ENCODE measurements around the gene RPA4.
"Not testable (repeated sequence)": the region's sequence is repeated elsewhere in the genome, so short reads cannot be mapped to it uniquely, and the experiment has no call there.

RPA4 gene, protein sequence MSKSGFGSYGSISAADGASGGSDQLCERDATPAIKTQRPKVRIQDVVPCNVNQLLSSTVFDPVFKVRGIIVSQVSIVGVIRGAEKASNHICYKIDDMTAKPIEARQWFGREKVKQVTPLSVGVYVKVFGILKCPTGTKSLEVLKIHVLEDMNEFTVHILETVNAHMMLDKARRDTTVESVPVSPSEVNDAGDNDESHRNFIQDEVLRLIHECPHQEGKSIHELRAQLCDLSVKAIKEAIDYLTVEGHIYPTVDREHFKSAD

GRCh38 chrX:96883608-96884007 lies at the start of gene RPA4:
TSS of gene RPA4 (plus strand) at chrX:96883908. CDS start at chrX:96884311, 403 bp downstream.
- DNase-seq (ENCODE audit: low read depth): no peak

- DNase-seq (ENCODE audit: low read depth): no peak
Observed at GRCh38 chrX:96834137-96834536, 49.6 kb upstream of the RPA4 start.

GRCh38 chrX:96835660-96836289 lies 47.9 kb upstream of the RPA4 start:
- no peak for DNase-seq (ENCODE audit: low read depth)

DNA sequence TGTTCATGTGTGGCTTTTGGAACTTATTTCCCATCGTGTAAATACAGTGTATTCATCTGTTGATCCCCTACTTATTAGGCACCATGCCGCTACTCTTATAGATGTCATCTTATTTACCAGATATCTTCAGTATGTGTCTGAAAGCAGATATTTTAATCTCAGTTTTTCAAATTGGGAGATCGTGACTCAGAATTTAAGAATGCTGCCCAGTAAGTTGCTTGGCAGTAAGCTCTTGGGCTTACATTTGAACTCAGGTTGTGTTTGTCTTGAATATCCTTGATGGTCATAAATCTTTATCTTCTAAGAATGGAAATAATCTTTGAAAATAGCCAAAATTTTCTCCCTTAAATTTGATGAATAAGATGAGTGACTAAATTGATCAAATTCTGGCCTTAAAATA lies 45.9 kb upstream of the RPA4 start:
- DNase-seq (ENCODE audit: low read depth): no peak

GRCh38 chrX:96838537-96838936 lies 45.2 kb upstream of the RPA4 start:
- no peak for DNase-seq (ENCODE audit: low read depth)

DNA sequence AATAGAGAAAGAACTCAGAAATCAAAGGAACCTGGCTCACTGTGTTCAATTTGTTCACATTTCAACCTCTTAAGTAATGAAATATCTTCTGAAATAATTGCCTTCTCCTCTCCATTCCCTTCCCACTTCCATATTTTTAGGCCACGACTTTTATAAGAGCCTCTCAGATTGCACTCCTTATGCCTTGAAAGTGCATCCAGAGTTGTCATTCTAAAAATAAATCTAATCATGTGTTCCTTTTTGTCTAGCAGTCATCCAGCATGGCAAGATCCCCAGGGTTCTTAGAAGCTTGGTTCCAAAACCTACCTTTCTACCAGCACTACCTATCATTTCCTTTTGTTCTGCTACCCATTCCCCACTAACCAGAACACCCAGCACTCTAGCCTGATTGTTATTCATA lies 42.4 kb upstream of the RPA4 start:
- DNase-seq (ENCODE audit: low read depth): no peak

DNA sequence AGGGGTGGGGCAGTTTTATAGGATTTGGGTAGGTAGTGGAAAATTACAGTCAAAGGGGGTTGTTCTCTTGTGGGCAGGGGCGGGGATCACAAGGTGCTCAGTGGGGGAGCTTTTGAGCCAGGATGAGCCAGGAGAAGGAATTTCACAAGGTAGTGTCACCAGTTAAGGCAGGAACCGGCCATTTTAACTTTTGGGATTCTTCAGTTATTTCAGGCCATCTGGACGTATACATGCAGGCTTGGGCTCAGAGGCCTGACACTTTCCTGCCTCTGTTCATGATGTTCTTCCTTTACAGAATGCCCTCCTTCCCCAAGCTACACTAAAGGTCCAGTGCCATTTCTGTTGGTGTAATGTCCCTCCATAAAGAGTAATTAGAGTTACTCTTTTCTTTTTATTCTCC lies 41.8 kb upstream of the RPA4 start:
- not testable (repeated sequence) for DNase-seq (ENCODE audit: low read depth)

DNA sequence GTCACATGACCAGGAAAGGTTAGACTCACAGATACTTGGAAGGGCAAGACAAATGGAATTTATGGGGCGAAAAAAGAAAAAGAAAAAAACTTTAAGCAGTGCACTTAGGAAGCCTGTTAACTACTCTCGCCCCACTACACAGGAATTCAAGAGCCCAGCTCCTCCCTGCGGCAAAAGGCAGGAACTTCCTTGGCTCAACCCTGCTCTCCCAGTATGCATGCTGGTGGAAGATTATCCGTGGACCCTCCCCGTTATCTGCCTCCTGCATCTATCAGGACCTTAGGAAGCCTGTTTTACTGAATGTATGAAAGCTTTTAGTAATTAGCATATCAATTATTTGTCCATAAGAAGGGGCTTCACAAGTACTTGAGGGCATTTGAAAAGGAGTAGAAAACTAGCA lies 40.1 kb upstream of the RPA4 start:
- DNase-seq (ENCODE audit: low read depth): no peak

- no peak for DNase-seq (ENCODE audit: low read depth)
Observed at GRCh38 chrX:96846841-96847240, 36.9 kb upstream of the RPA4 start.

- DNase-seq (ENCODE audit: low read depth): not testable (repeated sequence)
Observed at GRCh38 chrX:96859422-96859821, 24.3 kb upstream of the RPA4 start.

GRCh38 chrX:96861218-96861617 lies 22.5 kb upstream of the RPA4 start:
- no peak for DNase-seq (ENCODE audit: low read depth)

DNA sequence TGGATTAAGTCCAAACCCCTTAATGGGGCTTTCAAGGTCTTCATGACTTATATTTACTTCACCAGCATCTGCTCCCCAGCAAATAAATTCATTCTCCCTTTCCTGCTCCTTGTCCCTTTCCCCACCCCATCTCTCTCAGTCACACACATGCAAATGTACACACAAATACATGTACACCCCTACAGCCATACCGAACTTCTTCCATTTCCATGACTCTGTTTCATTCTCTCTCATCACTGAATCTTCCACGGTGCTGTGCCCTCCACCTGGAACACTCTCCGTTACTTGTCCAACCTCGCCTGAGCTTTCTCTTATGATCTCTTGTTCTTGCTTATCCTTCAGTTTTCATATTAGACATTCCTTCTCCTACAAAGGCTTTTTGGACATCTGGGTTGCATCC lies 22.0 kb upstream of the RPA4 start:
- no peak for DNase-seq (ENCODE audit: low read depth)

- no peak for DNase-seq (ENCODE audit: low read depth)
Observed at GRCh38 chrX:96884027-96884426, 319 bp downstream of the RPA4 start.

DNA sequence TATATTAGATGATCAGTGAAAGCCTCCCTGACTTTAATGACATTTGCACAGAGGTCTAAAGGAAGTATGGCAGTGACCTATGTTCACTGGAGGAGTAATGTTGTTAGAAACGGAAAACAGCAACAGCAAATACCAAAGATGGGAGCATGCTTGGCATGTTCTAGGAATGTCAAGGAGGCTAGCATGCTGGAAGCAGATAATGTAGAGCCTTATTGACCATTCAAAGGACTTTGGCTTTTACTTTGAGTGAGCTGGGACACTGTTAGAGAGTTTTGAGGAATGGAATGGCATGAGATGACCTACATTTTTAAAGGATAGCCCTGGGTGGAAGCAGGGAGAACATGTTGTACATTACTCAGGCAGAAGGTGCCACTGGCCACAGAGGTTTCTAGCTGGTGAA lies 6.0 kb downstream of the RPA4 start:
- DNase-seq (ENCODE audit: low read depth): no peak

DNA sequence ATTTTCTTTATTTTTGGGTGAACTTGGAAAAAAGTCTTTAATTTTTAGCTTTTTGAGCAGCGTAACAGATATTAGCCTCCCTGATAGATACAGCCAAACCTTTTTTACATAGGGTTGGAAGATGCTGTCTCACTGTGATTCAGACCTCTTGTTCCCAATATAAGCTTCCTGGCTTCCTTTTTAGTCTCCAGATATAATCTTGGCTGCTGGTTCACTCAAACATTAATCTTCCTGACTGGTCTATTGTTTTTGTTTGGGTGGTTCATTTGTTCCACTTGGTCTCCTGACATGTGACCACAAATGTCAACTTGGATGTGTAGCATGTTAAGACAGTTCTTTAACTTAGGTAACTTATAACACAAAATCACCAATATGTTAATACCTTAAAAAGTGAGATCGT lies 23.0 kb downstream of the RPA4 start:
- no peak for DNase-seq (ENCODE audit: low read depth)

DNA sequence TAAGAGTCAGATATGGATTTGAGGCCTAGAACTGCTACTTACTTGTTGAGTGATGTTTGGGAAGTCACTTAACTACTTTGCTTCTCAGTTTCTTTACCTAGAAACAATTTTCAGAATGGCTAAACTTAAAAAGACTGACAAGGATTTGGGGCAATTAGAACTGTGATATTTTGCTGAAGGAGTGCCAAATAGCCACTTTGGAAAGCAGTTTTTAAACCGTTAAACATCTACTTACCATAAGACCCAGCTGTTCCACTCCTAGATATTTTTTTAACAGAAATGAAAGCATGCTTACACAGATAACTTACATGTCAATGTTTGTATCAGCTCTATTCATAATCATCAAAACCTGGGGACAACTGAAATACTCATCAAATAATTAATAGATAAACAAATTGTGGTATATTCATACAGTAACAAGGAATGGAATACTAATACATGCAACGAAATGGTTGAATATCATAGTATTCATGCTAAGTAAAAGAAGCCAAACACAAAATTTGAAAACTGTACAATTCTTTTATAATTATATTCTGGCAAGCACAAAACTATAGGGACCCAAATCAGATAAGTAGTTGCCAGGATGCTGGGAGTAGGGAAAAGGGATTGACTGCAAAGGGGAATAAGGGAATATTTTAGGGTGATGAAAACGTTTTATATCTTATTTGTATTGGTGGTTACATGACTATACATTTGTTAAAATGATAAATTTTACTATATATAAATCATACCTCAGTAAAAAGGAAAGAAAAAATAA lies 24.0 kb downstream of the RPA4 start:
- no peak for DNase-seq (ENCODE audit: low read depth)

DNA sequence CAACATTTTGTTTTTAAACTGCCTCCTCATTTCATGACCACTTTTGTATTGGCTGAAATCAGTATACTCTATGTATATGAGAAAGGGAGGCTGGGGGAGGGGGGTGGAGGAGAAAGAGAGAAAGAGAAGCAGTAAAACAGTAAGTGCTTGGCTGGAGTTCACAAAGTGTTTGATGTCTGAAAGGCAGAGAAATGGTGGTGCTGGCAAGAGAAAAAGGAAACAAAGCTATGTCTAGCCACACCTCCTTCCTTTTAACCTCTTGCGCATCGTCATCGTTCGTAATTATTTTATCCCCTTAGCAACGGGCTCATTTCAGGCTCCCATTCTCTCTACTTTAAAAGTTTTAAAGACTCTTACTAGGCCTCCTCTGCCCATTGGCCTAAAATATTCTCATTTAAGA lies 25.6 kb downstream of the RPA4 start:
- DNase-seq (ENCODE audit: low read depth): no peak

- DNase-seq (ENCODE audit: low read depth): no peak
Observed at GRCh38 chrX:96918864-96919263, 35.2 kb downstream of the RPA4 start.

DNA sequence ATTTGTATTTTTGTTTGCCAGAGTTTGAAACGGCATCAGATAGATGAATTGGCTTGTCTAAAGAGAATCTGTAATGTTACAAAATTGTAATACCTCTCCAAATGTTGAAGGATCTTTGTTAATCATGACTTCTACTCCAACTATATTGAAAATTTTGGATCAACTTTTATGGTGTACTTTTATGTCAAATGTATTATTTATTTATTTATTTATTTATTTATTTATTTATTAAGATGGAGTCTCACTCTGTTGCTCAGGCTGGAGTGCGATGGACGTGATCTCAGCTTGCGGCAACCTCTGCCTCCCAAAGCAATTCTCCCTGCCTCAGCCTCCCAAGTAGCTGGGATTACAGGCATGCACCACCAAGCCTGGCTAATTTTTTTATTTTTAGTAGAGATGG lies 36.0 kb downstream of the RPA4 start:
- no peak for DNase-seq (ENCODE audit: low read depth)

- no peak for DNase-seq (ENCODE audit: low read depth)
Observed at GRCh38 chrX:96924581-96924980, 40.9 kb downstream of the RPA4 start.

GRCh38 chrX:96929036-96929435 lies 45.3 kb downstream of the RPA4 start:
- no peak for DNase-seq (ENCODE audit: low read depth)
